HK-2 (cell line): ENCODE results near the gene KIFC1.

Source experiments
- DNase-seq: peaks from one replicate; pipeline ENCODE4 v3.0.0-alpha.2; 2018; ENCODE audit not compliant: unreplicated experiment

KIFC1 gene

DNA sequence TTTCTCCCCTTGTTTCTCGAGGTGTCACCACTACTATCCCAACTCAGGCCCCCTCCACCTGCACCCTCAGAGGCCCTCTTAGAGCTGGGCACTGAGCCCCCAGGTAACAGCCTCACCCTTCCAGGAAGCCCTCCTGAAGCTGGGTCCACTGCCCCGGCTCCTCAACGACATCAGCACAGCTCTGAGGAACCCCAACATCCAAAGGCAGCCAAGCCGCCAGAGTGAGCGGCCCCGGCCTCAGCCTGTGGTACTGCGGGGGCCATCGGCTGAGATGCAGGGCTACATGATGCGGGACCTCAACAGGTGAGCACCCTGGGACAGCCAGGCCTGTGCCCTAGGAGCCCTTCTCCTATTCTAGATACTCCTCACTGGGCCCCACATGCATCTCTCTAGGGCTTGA is 49.8 kb downstream of the KIFC1 start:
- no peak for DNase-seq

DNA sequence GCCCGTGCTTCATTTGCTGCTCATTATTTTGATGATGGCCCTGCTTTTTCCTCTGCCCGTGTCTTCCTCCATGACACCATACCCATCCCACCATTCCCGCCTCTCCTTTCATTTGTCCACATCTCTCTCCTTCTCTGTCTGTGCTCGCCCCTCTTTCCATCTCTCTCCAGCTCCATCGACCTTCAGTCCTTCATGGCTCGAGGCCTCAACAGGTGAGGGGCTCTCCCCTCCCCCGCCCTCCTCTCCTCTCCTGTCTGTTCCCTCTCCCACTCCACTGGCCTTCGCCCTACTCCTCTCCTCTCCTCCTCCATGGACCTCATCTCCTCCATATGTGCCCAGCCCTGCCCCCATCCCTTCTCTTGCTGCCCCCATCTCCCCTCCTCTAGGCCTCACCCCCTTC is 50.7 kb downstream of the KIFC1 start:
- no peak for DNase-seq

DNA sequence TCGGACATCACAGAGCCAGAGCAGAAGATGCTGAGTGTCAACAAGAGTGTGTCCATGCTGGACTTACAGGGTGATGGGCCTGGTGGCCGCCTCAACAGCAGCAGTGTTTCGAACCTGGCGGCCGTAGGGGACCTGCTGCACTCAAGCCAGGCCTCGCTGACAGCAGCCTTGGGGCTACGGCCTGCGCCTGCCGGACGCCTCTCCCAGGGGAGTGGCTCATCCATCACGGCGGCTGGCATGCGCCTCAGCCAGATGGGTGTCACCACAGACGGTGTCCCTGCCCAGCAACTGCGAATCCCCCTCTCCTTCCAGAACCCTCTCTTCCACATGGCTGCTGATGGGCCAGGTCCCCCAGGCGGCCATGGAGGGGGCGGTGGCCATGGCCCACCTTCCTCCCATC is 51.4 kb downstream of the KIFC1 start:
- DNase-seq: no peak

DNA sequence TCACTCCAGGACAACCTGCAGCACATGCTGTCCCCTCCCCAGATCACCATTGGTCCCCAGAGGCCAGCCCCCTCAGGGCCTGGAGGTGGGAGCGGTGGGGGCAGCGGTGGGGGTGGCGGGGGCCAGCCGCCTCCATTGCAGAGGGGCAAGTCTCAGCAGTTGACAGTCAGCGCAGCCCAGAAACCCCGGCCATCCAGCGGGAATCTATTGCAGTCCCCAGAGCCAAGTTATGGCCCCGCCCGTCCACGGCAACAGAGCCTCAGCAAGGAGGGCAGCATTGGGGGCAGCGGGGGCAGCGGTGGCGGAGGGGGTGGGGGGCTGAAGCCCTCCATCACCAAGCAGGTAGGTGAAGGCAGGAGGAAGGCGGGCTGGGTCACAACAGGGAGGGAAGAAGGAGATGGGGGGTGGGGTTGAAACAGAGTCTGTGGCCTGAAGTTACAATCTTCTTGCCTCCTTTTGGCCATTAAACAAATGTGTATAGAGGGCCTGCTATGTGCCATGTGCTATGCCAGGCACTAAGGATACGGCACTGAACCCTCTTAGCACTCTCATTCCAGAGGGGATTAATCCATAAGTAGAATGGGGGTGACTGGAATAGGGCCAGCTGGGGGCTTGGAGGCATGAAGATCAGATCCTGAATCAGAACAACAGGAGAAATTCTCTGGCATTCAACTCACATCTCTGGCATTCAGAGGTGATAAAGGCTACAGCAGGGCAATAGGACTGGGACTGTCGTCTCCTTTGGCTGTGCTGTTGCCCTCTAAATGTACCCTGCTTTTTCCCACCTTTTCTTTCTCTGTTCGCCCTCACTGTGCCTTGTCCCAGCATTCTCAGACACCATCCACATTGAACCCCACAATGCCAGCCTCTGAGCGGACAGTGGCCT is 52.2 kb downstream of the KIFC1 start:
- DNase-seq: no peak

DNA sequence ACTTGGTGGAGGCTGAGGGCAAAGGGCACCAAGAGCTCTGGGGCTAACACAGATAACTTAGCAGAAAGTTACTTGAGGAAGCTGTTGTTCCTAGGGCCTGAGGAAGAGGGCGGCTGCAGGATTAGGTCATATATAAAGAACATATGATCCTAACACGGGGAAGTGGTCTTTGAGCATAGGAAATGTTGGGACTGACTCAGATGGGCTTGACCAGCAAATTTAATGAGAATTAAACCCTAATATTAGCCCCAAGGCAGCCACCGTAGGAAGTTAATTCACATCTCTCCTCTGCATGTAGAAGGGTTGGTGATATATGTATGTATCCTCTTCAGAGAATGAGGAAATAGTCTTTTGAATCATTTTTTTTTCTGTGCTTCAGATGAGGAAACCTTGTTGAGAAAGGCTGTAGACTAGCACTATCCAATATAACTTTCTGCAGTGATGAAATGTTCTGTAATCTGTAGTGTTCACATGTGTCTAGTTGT is 53.5 kb downstream of the KIFC1 start:
- DNase-seq: no peak

DNA sequence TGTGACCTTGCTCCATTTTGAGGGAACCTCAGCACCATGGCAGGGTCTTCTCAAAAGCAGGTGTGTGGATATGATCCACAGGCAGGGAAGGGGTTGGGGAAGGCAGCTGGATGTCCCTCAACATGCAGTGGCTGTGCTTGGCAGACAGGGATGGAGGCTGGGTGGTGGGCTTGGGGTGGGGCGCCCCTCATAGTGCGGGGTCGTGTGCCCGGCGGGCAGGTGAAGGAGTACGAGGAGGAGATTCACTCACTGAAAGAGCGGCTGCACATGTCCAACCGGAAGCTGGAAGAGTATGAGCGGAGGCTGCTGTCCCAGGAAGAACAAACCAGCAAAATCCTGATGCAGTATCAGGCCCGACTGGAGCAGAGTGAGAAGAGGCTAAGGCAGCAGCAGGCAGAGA is 54.7 kb downstream of the KIFC1 start:
- DNase-seq: no peak

DNA sequence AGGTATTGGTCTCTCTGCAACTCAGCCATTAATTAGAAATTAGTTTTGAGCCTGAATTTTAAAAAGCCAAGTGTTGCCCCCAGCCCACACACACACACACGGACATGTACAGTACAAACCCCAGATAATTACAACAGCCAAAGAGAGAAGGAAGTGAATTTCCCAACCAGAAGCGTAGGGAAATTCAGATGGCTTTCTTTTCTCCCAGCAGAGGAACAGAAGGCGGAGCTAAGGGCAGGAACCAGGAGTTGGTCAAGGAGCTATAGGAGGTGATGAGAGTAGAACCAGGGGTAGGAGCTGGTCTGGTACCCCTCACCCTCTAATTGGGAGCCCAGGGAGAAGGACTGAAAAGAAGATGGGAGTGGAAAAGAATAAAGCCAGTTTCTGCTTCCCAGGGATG is 58.8 kb downstream of the KIFC1 start:
- no peak for DNase-seq

DNA sequence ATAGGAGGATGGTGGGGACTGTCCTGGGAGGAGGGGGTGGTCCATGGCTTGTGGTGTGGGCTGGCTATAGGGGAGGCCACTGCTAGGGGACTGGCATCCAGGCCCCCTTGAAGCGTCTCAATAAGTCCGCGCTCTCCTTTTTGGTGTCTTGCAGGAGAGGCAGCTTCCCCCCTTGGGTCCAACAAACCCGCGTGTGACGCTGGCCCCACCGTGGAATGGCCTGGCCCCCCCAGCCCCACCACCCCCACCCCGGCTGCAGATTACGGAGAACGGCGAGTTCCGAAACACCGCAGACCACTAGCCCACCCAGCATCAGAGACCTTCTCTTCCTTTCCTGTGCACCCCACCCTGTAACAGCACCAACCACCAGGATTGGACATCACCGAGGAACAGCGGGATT is 60.0 kb downstream of the KIFC1 start:
- DNase-seq: no peak

DNA sequence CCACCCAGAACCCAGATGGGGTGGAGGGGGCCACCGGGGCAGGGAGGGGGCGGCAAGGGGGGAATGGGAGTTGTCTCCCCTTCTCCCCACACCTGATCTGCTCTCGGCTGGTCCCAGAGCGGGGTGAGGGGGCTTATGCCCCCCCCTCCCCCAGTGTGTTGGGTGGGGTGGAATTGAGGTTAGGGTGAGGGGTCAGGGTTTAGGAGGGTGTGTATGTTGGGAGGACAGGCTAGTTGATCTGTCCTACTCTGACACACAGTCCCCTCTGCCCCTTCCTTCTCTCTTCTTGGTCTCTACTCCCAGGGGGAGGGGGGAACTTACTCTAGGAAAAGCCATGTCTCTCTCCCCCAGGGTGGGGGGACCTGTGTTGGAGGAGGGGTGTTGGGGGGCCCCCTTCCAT is 60.9 kb downstream of the KIFC1 start:
- no peak for DNase-seq

DNA sequence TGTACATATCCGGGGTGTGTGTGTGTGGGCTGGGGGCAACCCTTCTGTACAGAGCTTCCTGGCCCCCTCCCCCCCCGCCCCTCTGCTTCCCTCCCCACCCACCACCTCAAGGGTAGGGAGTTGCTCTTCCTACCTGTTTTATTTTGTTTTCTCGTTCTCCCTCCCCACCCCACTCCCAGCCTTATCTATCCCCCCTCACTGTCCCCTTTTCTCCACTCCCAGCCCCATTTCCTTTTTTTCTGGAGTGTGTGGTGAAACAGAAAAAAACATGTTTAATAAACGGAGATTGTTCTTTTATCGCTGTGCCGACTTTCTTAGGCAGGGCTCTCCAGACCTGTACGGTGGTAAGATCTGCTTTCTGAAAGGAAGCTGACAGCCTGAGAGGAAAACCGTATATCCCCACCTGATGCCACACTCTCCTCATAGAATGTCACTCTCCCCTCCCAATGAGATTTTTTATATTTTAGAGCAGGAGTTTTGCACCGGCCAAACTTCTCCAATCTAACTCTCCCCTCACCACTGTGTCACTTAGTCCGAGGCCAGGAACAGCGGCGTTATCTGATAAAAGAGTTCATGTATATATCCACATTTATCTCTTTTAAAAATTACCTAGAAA is 61.9 kb downstream of the KIFC1 start:
- no peak for DNase-seq

DNA sequence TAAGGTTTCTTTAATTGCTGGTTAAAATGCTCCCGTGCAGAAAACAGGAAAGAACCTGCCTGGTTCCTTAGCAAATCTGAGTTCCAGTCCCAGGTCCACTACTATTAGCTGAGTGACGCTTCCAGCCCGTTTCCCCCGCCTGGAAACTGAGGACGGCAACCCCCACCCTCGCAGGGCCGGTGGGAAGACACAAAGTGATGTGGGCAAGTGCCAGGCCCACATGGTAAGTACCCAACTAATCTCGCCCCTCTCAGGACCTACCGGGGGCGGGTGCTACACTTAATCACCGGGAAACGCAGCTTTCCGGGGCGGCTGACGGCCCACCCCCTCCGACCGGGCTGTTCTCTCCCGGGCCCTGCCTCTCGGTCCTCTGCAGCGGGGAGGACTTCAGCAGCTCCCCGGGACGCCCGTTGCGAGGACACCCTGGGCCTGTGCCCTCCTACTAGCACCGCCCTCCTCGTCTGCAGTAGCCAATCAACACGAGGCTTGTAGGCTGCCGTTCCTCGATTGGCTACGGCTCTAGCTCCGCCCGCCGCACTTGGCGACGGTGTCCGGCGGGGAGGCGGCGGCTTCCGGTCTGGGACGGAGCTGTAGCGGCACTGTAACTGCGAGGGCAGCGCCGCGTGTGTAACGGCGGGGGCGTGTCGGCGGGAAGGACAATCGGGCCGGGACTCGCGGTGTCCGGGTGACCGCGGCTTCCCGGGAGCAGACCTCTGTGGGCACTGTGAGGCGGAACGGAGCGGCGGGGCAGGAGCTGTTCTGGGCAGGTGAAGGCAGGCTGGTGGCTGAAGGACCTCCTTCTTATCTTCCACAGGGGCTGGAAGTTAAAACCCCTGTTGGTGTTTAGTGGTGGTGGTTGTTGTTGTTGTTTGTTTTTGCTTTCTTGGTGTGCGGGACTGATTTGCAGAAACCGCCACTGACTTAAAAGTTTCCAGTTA is 62.7 kb downstream of the KIFC1 start, which contains the start of gene ZBTB9:
ZBTB9 (plus strand) TSS at position 568 of the 938 bp plus-strand sequence. CDS start 525 bp downstream, outside the sequence.
- peak; percentile 97 for DNase-seq

DNA sequence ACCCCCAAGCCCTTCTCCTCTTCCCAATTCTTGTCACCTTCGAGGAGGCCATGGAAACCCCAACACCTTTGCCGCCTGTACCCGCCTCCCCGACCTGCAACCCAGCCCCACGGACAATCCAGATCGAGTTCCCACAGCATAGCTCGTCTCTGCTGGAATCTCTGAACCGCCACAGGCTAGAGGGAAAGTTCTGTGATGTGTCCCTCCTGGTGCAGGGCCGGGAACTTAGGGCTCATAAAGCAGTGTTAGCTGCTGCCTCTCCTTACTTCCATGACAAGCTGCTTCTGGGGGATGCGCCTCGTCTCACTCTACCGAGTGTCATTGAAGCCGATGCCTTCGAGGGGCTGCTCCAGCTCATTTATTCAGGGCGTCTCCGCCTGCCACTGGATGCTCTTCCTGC is 63.4 kb downstream of the KIFC1 start:
- no peak for DNase-seq

DNA sequence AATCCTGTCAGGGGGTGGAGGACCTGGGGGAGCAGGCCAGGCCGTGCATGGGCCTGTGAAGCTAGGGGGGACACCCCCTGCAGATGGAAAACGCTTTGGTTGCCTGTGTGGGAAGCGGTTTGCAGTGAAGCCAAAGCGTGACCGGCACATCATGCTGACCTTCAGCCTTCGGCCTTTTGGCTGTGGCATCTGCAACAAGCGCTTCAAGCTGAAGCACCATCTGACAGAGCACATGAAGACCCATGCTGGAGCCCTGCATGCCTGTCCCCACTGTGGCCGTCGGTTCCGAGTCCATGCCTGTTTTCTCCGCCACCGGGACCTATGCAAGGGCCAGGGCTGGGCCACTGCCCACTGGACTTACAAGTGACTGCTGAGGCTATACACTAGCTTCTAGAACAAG is 64.5 kb downstream of the KIFC1 start:
- DNase-seq: no peak

DNA sequence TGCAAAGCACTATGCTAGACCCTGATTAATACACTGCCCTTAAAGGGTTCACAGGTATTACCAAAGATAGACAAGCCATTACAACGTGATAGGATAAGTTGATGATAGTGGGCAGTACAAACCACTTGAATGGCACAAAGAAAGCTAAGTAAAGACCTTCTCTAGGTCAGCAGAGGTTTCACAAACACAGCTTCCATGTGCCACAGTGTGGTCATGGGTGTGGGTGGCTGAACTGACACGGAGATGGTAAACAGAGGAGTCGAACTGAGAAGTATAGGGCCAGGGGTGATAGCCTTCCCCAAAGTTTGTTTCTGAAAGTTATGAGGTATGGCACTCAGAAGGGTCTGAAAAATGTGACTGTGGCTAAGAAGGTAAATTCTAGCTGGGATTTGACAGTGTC is 67.1 kb downstream of the KIFC1 start:
- DNase-seq: no peak

DNA sequence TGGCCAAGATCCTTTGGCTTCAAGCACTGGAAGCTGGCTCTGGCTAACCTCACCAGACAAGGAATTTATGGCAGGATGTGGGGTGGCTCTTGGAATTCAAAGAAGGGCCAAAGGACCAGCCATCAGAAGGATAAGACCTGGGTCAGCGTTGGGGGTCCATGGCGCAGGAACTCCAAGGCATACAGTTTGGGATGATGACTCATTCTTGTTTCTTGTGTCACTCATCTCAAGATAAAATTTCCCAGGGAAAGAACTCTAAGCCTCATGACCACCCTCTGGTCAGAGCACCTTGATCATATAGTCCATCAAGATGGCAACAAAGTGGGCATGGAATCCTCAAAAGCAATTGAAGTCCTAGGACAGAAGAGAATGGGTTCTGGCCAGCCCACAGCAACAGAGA is 67.6 kb downstream of the KIFC1 start:
- DNase-seq: no peak
